CD14-positive monocyte (primary cell): Measurements from ENCODE around the gene C6orf132. TPM values are rescaled to one million over a fixed set of nuclear protein-coding genes. Genes with fewer than 3 reads are reported as not detected.

Source experiments
- DNase-seq, 3 donors: peaks; one replicate each; pipeline ENCODE4 v3.0.0-alpha.2; 2011 to 2022
- H2AFZ ChIP-seq: 2 replicates; pipeline ENCODE4 v1.6.0; 2012; ENCODE audit warnings: mild to moderate bottlenecking, low read depth, low read length, inconsistent platforms; ENCODE audit not compliant: insufficient read depth, poor library complexity, severe bottlenecking
- H3K27ac ChIP-seq, 2 donors: 1 replicate in 1 of 2; 2 replicates in 1 of 2; pipeline ENCODE4 v1.5.1; 2012 to 2013; ENCODE audit warnings: low read length in 2 of 2, control low read depth in 1 of 2, inconsistent platforms in 1 of 2, low read depth in 1 of 2, mild to moderate bottlenecking in 1 of 2
- H3K27me3 ChIP-seq, 2 donors: one replicate each; pipeline versions ENCODE4 v1.6.0 to v1.6.1; 2011 to 2013; ENCODE audit warnings: low read length in 2 of 2; ENCODE audit not compliant: control insufficient read depth in 2 of 2, insufficient read depth in 2 of 2
- H3K36me3 ChIP-seq, 2 donors: replicated peaks in 1 of 2; 1 replicate in 1 of 2; 2 replicates in 1 of 2; pipeline versions ENCODE4 v1.5.1 to v1.6.1; 2012 to 2013; ENCODE audit warnings: low read length in 2 of 2, control low read depth in 1 of 2, inconsistent platforms in 1 of 2, mild to moderate bottlenecking in 1 of 2; ENCODE audit not compliant: insufficient read depth in 2 of 2, control insufficient read depth in 1 of 2
- H3K4me1 ChIP-seq, 2 donors: 1 replicate in 1 of 2; 2 replicates in 1 of 2; pipeline versions ENCODE4 v1.5.1 to v1.6.1; 2012 to 2013; ENCODE audit warnings: low read length in 2 of 2, control low read depth in 1 of 2, inconsistent platforms in 1 of 2, mild to moderate bottlenecking in 1 of 2, moderate library complexity in 1 of 2; ENCODE audit not compliant: insufficient read depth in 2 of 2, control insufficient read depth in 1 of 2
- H3K4me2 ChIP-seq: replicated peaks from 2 replicates; pipeline ENCODE3; 2012; ENCODE audit warnings: low read length, moderate library complexity, mild to moderate bottlenecking; ENCODE audit not compliant: poor library complexity, severe bottlenecking; ENCODE audit errors: extremely low read depth
- H3K4me3 ChIP-seq, 3 experiments: fragments of 200-600 bp in 1 of 3; sonication (generic) in 1 of 3; replicated peaks in 1 of 3; 1 replicate in 2 of 3; 2 replicates in 1 of 3; pipeline ENCODE4 v1.5.1; 2011 to 2013; ENCODE audit warnings: low read length in 3 of 3, mild to moderate bottlenecking in 3 of 3, control low read depth in 2 of 3, low read depth in 2 of 3, inconsistent platforms in 1 of 3, moderate library complexity in 1 of 3
- H3K79me2 ChIP-seq: 2 replicates; pipeline ENCODE4 v1.6.0; 2012; ENCODE audit warnings: mild to moderate bottlenecking, control low read depth, inconsistent platforms, low read length, moderate library complexity; ENCODE audit not compliant: insufficient read depth
- H3K9ac ChIP-seq: 2 replicates; pipeline ENCODE4 v1.6.0; 2017; ENCODE audit warnings: low read length, mild to moderate bottlenecking; ENCODE audit not compliant: insufficient read depth, poor library complexity, severe bottlenecking
- H3K9me3 ChIP-seq, 2 donors: replicated peaks in 1 of 2; 1 replicate in 1 of 2; 2 replicates in 1 of 2; pipeline versions ENCODE4 v1.5.1 to v1.6.1; 2012 to 2013; ENCODE audit warnings: low read length in 2 of 2, control low read depth in 1 of 2; ENCODE audit not compliant: control insufficient read depth in 1 of 2, insufficient read depth in 1 of 2
- H4K20me1 ChIP-seq: 2 replicates; pipeline ENCODE4 v1.6.0; 2012; ENCODE audit warnings: mild to moderate bottlenecking, low read length, control low read depth, moderate library complexity; ENCODE audit not compliant: insufficient read depth
- H3K27ac Mint-ChIP-seq, 7 donors: one replicate each; pipeline ENCODE4 v1.8.0; 2020; ENCODE audit warnings: mild to moderate bottlenecking in 7 of 7, mixed read lengths in 7 of 7, moderate library complexity in 6 of 7, inconsistent platforms in 2 of 7
- H3K27me3 Mint-ChIP-seq, 3 donors: one replicate each; pipeline ENCODE4 v1.8.0; 2021 to 2022; ENCODE audit warnings: low read depth in 3 of 3, mild to moderate bottlenecking in 3 of 3, mixed read lengths in 3 of 3, moderate library complexity in 3 of 3, inconsistent platforms in 1 of 3
- H3K36me3 Mint-ChIP-seq, 2 donors: one replicate each; pipeline ENCODE4 v1.8.0; 2020; ENCODE audit warnings: mixed read lengths in 2 of 2, inconsistent platforms in 1 of 2, mild to moderate bottlenecking in 1 of 2
- H3K4me1 Mint-ChIP-seq: one replicate; pipeline ENCODE4 v1.8.0; 2020; ENCODE audit warnings: mild to moderate bottlenecking, mixed read lengths
- H3K4me3 Mint-ChIP-seq, 2 donors: one replicate each; pipeline ENCODE4 v1.8.0; 2020; ENCODE audit warnings: mild to moderate bottlenecking in 2 of 2, mixed read lengths in 2 of 2, moderate library complexity in 1 of 2
- H3K9me3 Mint-ChIP-seq, 7 donors: one replicate each; pipeline ENCODE4 v1.8.0; 2020 to 2022; ENCODE audit warnings: mixed read lengths in 7 of 7, mild to moderate bottlenecking in 6 of 7, moderate library complexity in 6 of 7, inconsistent platforms in 2 of 7
- CTCF ChIP-seq: fragments of 200-600 bp; IDR thresholded peaks from one replicate; pipeline ENCODE4 v1.8.0; 2022; ENCODE audit warnings: antibody characterized with exemption, mild to moderate bottlenecking
- whole genome bisulfite sequencing: methylation state at CpG from one replicate; pipeline ENCODE4 v1.1.5; 2013; ENCODE audit warnings: missing lambda C conversion rate; ENCODE audit not compliant: insufficient coverage; 5-methylcytosine and 5-hydroxymethylcytosine counted together
- intact Hi-C, 2 donors: fragments of 100-400 bp; cut with micrococcal nuclease; formaldehyde crosslinking; loops; one replicate each; pipeline versions ENCODE4 v1.15.0 to v1.15.1; 2023
- polyA plus RNA-seq, 3 donors: library from polyadenylated mRNA; depleted of rRNA in 1 of 3; unstranded in 2 of 3; stranded (reverse) in 1 of 3; fragments of 300-500 nt in 2 of 3; fragments of >200 nt in 1 of 3; fragmentation: Illumina TruSeq in 2 of 3; gene quantifications; 1 replicate in 2 of 3; 2 replicates in 1 of 3; pipeline ENCODE4 v1.2.3, GENCODE V29; 2012 to 2021

The C6orf132 gene
- polyA plus RNA-seq, 3 donors = not detected

GRCh38 chr6:42159431-42160024 lies 17.1 kb upstream of the C6orf132 start:
- intact Hi-C loops = no loop called here
- Histone ChIP-seq H3K27me3 (no peaks in the 10 kb centered on the region), H3K9ac (no peak overlapping the region), H4K20me1 (no peaks in the 10 kb centered on the region), H3K27ac (no peak overlapping the region), H3K79me2 (no peaks in the 10 kb centered on the region), H3K4me2 (no peak overlapping the region), H3K9me3 (no peaks in the 10 kb centered on the region), H2AFZ (no peak overlapping the region), H3K36me3 (no peaks in the 10 kb centered on the region), H3K4me3 (no peak overlapping the region), H3K4me1 (no peaks in the 10 kb centered on the region)
- H3K27me3 Mint-ChIP-seq = peaks cover 0 to 12% (median 5%) of the 10 kb centered on the region in 3 donors
- DNase-seq = no peak
- no peaks in the 10 kb centered on the region for H3K36me3 Mint-ChIP-seq
- no peak for TF ChIP-seq CTCF
- H3K27ac Mint-ChIP-seq = no peak overlapping the region
- no peak overlapping the region for H3K4me3 Mint-ChIP-seq
- H3K9me3 Mint-ChIP-seq = peaks cover 0 to 2% (median 0%) of the 10 kb centered on the region in 7 donors
- H3K4me1 Mint-ChIP-seq = peaks cover 5% of the 10 kb centered on the region
- 100% methylated on average over 1 of the region's 4 CpGs for WGBS

- H2AFZ ChIP-seq = no peak overlapping the region
- no peak for TF ChIP-seq CTCF
- Mint-ChIP-seq H3K4me1 (peaks cover 5% of the 10 kb centered on the region), H3K27me3 (peaks cover 2 to 9% (median 5%) of the 10 kb centered on the region in 3 donors), H3K9me3 (peaks cover 0 to 2% (median 0%) of the 10 kb centered on the region in 7 donors), H3K4me3 (no peak overlapping the region), H3K27ac (no peak overlapping the region), H3K36me3 (no peaks in the 10 kb centered on the region)
- H3K27me3 ChIP-seq = no peaks in the 10 kb centered on the region
- no peaks in the 10 kb centered on the region for H3K4me1 ChIP-seq
- H4K20me1 ChIP-seq = no peaks in the 10 kb centered on the region
- WGBS = 100% methylated on average over 1 of the region's 2 CpGs
- no peak overlapping the region for H3K27ac ChIP-seq
- no peak for DNase-seq
- H3K4me2 ChIP-seq = no peak overlapping the region
- no peaks in the 10 kb centered on the region for H3K79me2 ChIP-seq
- intact Hi-C loops = no loop called here
- H3K9ac ChIP-seq = no peak overlapping the region
- no peaks in the 10 kb centered on the region for H3K36me3 ChIP-seq
- no peaks in the 10 kb centered on the region for H3K9me3 ChIP-seq
- H3K4me3 ChIP-seq = no peak overlapping the region
Measured at GRCh38 chr6:42158631-42159030, 16.2 kb upstream of the C6orf132 start.
